Measurements from ENCODE around the gene ADARB1. TPM values are rescaled to one million over a fixed set of nuclear protein-coding genes. Genes with fewer than 3 reads are reported as not detected.

ADARB1 gene
- total and polyA plus RNA-seq, 9 of the 15 experiments (the other 6 are each of a cell fraction or from before 2014, with no cell fraction given): 6.7 to 16.0 (median 8.3) TPM

DNA sequence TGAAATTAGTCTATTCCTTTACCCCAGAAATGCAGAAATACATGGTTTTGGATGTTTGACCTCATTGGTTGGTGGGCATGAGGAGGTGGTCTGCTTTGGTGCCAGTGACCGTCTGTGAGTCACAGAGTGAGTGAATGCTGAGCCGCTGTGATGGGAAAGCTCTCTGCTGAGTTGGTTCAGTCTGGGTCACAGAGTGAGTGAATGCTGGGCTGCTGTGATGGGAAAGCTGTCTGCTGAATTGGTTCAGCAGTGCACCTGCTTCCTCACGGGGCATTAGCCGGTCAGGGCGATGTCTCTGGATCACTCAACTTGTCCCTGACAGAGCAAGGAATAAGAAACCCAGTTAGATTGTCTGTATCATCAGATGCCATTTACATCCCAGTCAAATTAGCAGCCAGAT, 40.8 kb downstream of the ADARB1 start (continued):
- no peak for TF ChIP-seq CHD1 (IDR thresholded peaks at IDR 0.05; ENCODE audit: low read length)
- no peak for TF ChIP-seq TCF7L2 (IDR thresholded peaks at IDR 0.05; ENCODE audit: low read depth, low read length)

DNA sequence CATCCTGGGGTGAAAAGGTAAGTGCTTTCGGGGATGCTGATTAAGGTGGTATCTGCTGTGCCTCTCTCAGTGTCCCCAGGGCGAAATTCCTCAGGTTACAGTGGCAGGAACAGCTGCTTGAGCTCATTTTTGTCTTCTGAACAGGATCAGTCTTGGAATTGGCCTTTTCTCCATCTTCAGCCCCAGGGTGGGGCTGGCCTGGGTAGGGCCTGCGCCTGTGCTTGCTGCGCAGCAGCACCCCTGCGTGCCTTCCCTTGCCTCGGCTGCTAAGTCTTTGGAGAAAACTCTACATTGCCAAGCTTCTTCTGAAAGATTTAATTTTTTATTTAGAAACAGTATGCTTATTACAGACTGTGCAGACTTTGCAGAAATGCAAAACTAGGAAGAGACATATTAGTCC, 41.7 kb downstream of the ADARB1 start:
- Histone ChIP-seq H4K20me1 (replicated peaks; ENCODE audit: control insufficient read depth, insufficient read depth, low read length) (no peaks in the 10 kb centered on the region), H3K9me3 (replicated peaks; ENCODE audit: control insufficient read depth, insufficient read depth, low read depth, low read length) (no peaks in the 10 kb centered on the region), H3K79me2 (ENCODE audit: control insufficient read depth, insufficient read depth, low read length) (peaks cover 12% of the 10 kb centered on the region; the same call in 2 of the 3 replicates), H2AFZ (ENCODE audit: low read depth, low read length) (no peak overlapping the region), H3K27me3 (ENCODE audit: control insufficient read depth in 2 of 2, insufficient read depth in 2 of 2, low read length in 2 of 2) (no peaks in the 10 kb centered on the region), H3K36me3 (ENCODE audit: control insufficient read depth, insufficient read depth, low read length) (no peaks in the 10 kb centered on the region), H3K9ac (ENCODE audit: insufficient read depth in 1 of 2, low read depth in 2 of 2, low read length in 2 of 2) (no peak overlapping the region), H3K9me1 (ENCODE audit: control insufficient read depth, insufficient read depth, low read length) (no peaks in the 10 kb centered on the region), H3K4me3 (no peak overlapping the region), H3K27ac (ENCODE audit: extremely low read depth, low read depth, low read length) (no peak overlapping the region), H3K4me2 (ENCODE audit: insufficient read depth, low read length) (no peak overlapping the region), H3K4me1 (replicated peaks in 1 of 2; ENCODE audit: control insufficient read depth in 2 of 2, insufficient read depth in 2 of 2, low read length in 2 of 2) (peaks cover 7 to 24% of the 10 kb centered on the region in 2 experiments)
- DNase-seq (ENCODE audit: extremely low read depth in 1 of 4, low spot score in 3 of 4) (no peak), ATAC-seq (no peak), FAIRE-seq (no peak)
- WGBS (ENCODE audit: insufficient coverage, low coverage, missing lambda C conversion rate): 50% methylated on average over 6 of the region's 6 CpGs
- ChIA-PET CTCF (ENCODE audit: low intra/inter-chr PET ratio) (no interaction called here), POLR2A (no interaction called here)
- TF ChIP-seq RFX1 (IDR thresholded peaks at IDR 0.05): no peak
- TF ChIP-seq ZNF12 (CRISPR knock-in tag; IDR thresholded peaks at IDR 0.05): no peak
- TF ChIP-seq, protein P1, sequence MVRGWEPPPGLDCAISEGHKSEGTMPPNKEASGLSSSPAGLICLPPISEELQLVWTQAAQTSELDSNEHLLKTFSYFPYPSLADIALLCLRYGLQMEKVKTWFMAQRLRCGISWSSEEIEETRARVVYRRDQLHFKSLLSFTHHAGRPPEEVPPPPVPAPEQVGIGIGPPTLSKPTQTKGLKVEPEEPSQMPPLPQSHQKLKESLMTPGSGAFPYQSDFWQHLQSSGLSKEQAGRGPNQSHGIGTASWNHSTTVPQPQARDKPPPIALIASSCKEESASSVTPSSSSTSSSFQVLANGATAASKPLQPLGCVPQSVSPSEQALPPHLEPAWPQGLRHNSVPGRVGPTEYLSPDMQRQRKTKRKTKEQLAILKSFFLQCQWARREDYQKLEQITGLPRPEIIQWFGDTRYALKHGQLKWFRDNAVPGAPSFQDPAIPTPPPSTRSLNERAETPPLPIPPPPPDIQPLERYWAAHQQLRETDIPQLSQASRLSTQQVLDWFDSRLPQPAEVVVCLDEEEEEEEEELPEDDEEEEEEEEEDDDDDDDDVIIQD (CRISPR knock-in tag; IDR thresholded peaks at IDR 0.05): no peak
- TF ChIP-seq, protein P2, sequence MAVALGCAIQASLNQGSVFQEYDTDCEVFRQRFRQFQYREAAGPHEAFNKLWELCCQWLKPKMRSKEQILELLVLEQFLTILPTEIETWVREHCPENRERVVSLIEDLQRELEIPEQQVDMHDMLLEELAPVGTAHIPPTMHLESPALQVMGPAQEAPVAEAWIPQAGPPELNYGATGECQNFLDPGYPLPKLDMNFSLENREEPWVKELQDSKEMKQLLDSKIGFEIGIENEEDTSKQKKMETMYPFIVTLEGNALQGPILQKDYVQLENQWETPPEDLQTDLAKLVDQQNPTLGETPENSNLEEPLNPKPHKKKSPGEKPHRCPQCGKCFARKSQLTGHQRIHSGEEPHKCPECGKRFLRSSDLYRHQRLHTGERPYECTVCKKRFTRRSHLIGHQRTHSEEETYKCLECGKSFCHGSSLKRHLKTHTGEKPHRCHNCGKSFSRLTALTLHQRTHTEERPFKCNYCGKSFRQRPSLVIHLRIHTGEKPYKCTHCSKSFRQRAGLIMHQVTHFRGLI (CRISPR knock-in tag; IDR thresholded peaks at IDR 0.05): no peak
- no peak for TF ChIP-seq ZNF134 (CRISPR knock-in tag; conservative IDR thresholded peaks at IDR 0.05)
- TF ChIP-seq FOXM1 (IDR thresholded peaks at IDR 0.05; ENCODE audit: low read depth): no peak
- no peak for TF ChIP-seq FOXM1 (CRISPR knock-in tag; IDR thresholded peaks at IDR 0.05; ENCODE audit: low read depth)
- no peak for TF ChIP-seq SMARCA4 (IDR thresholded peaks at IDR 0.05)
- TF ChIP-seq THRAP3 (IDR thresholded peaks at IDR 0.05; ENCODE audit: borderline replicate concordance): no peak
- in situ Hi-C loops (cut with MboI): no loop called here
- intact Hi-C loops (cut with micrococcal nuclease): no loop called here
- BruUV-seq (replicated peaks): no TSS peak

Measured in K562 (cell line).